ENCODE data around the gene FIZ1. TPM values are rescaled to one million over a fixed set of nuclear protein-coding genes. Genes with fewer than 3 reads are reported as not detected.

The FIZ1 gene
- total and polyA plus RNA-seq, 8 donors: 6.8 to 12.6 (median 10.3) TPM

DNA sequence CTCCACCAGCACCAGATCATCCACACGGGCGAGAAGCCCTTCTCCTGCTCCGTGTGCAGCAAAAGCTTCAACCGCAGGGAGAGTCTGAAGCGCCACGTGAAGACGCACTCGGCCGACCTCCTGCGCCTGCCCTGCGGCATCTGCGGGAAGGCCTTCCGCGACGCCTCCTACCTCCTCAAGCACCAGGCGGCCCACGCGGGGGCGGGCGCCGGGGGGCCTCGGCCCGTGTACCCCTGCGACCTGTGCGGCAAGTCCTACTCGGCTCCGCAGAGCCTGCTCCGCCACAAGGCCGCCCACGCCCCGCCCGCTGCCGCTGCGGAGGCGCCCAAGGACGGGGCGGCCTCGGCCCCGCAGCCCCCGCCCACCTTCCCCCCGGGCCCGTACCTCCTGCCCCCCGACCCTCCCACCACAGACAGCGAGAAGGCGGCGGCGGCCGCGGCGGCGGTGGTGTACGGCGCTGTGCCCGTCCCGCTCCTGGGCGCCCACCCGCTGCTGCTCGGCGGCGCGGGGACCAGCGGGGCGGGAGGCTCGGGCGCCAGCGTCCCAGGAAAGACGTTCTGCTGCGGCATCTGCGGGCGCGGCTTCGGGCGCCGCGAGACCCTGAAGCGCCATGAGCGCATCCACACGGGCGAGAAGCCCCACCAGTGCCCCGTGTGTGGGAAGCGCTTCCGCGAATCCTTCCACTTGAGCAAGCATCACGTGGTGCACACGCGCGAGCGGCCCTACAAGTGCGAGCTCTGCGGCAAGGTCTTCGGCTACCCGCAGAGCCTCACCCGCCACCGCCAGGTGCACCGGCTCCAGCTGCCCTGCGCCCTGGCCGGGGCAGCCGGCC, 15.6 kb upstream of the FIZ1 start:
- 96 to 97% methylated on average over 88 to 98 of the region's 98 CpGs for WGBS, 2 donors
- FAIRE-seq: no peak
- intact Hi-C loops (cut with DNase I): no loop called here

DNA sequence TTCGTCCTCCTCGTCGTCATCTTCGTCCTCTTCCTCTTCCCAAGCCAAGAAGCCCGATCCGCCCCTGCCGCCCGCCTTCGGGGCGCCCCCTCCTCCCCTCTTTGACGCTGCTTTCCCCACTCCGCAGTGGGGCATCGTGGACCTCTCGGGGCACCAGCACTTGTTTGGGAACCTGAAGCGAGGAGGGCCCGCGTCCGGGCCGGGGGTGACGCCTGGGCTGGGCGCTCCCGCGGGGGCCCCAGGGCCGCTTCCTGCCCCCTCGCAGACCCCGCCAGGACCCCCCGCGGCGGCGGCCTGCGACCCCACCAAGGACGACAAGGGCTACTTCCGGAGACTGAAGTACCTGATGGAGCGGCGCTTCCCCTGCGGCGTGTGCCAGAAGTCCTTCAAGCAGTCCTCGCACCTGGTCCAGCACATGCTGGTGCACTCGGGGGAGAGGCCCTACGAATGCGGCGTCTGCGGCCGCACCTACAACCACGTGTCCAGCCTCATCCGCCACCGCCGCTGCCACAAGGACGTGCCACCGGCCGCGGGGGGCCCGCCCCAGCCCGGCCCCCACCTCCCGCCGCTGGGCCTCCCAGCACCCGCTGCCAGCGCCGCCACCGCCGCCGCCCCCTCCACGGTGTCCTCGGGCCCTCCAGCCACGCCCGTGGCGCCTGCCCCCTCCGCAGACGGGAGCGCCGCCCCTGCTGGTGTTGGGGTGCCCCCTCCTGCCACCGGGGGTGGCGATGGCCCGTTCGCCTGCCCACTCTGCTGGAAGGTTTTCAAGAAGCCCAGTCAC, 14.8 kb upstream of the FIZ1 start:
- 94% methylated on average over 69 to 75 of the region's 75 CpGs for WGBS, 2 donors
- TF ChIP-seq CTCF (IDR thresholded peaks at IDR 0.05): no peak
- Histone ChIP-seq H3K4me3 (no peak overlapping the region), H3K36me3 (peaks cover 0 to 23% (median 0%) of the 10 kb centered on the region in 3 donors), H3K4me1 (no peaks in the 10 kb centered on the region), H3K27ac (no peak overlapping the region), H3K27me3 (no peaks in the 10 kb centered on the region), H3K9me3 (no peaks in the 10 kb centered on the region)
- ATAC-seq (no peak), DNase-seq (peak in 2 of 6 donors; percentile 34 to 70), FAIRE-seq (no peak)
- intact Hi-C loops (cut with DNase I): no loop called here

More for the DNA sequence above, 15.6 kb upstream of the FIZ1 start:
- Histone ChIP-seq H3K4me3 (no peak overlapping the region), H3K27me3 (no peaks in the 10 kb centered on the region), H3K4me1 (no peaks in the 10 kb centered on the region), H3K9me3 (no peaks in the 10 kb centered on the region), H3K36me3 (peaks cover 0 to 23% (median 0%) of the 10 kb centered on the region in 3 donors), H3K27ac (no peak overlapping the region)
- no peak for ATAC-seq
- no peak for TF ChIP-seq CTCF (IDR thresholded peaks at IDR 0.05)
- DNase-seq: no peak

DNA sequence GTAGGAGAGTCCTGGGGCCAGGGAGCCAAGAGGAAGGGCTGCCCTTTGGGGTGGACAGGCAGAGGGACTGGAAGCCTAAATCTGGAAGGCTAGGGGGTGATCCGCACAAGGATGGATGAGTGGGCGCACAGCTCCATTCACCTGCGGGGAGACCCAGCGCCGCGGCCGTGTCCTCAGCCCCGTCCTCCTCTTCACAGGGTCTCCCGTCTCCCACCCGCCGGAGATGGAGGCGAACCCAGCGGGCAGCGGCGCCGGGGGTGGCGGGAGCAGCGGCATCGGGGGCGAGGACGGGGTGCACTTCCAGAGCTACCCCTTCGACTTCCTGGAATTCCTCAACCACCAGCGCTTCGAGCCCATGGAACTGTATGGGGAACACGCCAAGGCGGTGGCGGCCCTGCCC, 14.1 kb upstream of the FIZ1 start:
- FAIRE-seq: no peak
- intact Hi-C loops (cut with DNase I): no loop called here

GRCh38 chr19:55611983-55612645, 12.8 kb upstream of the FIZ1 start:
- H3K27ac ChIP-seq: no peak overlapping the region
- H3K27me3 ChIP-seq: no peaks in the 10 kb centered on the region
- intact Hi-C loops (cut with DNase I): no loop called here
- no peak for FAIRE-seq
- ATAC-seq: no peak
- no peaks in the 10 kb centered on the region for H3K9me3 ChIP-seq
- peaks cover 0 to 18% (median 0%) of the 10 kb centered on the region in 3 donors for H3K36me3 ChIP-seq
- 83 to 92% methylated on average over 3 of the region's 3 CpGs for WGBS, 2 donors
- TF ChIP-seq CTCF (IDR thresholded peaks at IDR 0.05): no peak
- no peak for DNase-seq
- H3K4me1 ChIP-seq: no peaks in the 10 kb centered on the region
- H3K4me3 ChIP-seq: no peak overlapping the region

More for the DNA sequence above, 14.1 kb upstream of the FIZ1 start:
- Histone ChIP-seq H3K27ac (no peak overlapping the region), H3K27me3 (no peaks in the 10 kb centered on the region), H3K4me3 (no peak overlapping the region), H3K4me1 (no peaks in the 10 kb centered on the region), H3K36me3 (peaks cover 0 to 23% (median 0%) of the 10 kb centered on the region in 3 donors), H3K9me3 (no peaks in the 10 kb centered on the region)
- 92 to 93% methylated on average over 20 to 27 of the region's 27 CpGs for whole genome bisulfite sequencing, 2 donors
- ATAC-seq (no peak), DNase-seq (peak in 1 of 6 donors; percentile 29)
- TF ChIP-seq CTCF (IDR thresholded peaks at IDR 0.05): no peak

Data from pancreas (tissue), 10 donors.